ENCODE results near the gene NOC2L. TPM values are rescaled to one million over a fixed set of nuclear protein-coding genes. Genes with fewer than 3 reads are reported as not detected.
A peak's percentile ranks its signal among the peaks of the same experiment; 100 is the strongest.

NOC2L gene
- total and polyA plus RNA-seq, 2 donors from 2014 or later: 42.4 to 65.5 TPM

- H3K9ac ChIP-seq (ENCODE audit: low read length in 3 of 3): no peak overlapping the region
- H3K36me3 ChIP-seq (ENCODE audit: control insufficient read depth in 2 of 3, insufficient read depth in 3 of 3, low read length in 3 of 3): no peaks in the 10 kb centered on the region
- intact Hi-C loops (cut with DNase I): no loop called here
- H3K4me1 ChIP-seq (ENCODE audit: control insufficient read depth in 2 of 3, insufficient read depth in 2 of 3, low read depth in 1 of 3, low read length in 3 of 3): peaks cover 0 to 30% (median 0%) of the 10 kb centered on the region in 3 donors
- no peaks in the 10 kb centered on the region for H3K9me3 ChIP-seq (ENCODE audit: control insufficient read depth in 2 of 3, insufficient read depth in 1 of 3, low read length in 3 of 3)
- H3K27ac ChIP-seq (ENCODE audit: low read depth in 2 of 2, low read length in 2 of 2): no peak overlapping the region
- H3K4me3 ChIP-seq (ENCODE audit: low read length in 3 of 3): no peak overlapping the region
- DNase-seq: peak in 3 of 5 donors; percentile 56 to 75 (median 68)
- H3K27me3 ChIP-seq (ENCODE audit: control insufficient read depth, insufficient read depth, low read length): no peaks in the 10 kb centered on the region
- FAIRE-seq: no peak
- no peak for TF ChIP-seq CTCF (IDR thresholded peaks at IDR 0.05; ENCODE audit: borderline replicate concordance, extremely low read depth, insufficient read depth)
Measured at GRCh38 chr1:909861-910310, 49.2 kb downstream of the NOC2L start.

DNA sequence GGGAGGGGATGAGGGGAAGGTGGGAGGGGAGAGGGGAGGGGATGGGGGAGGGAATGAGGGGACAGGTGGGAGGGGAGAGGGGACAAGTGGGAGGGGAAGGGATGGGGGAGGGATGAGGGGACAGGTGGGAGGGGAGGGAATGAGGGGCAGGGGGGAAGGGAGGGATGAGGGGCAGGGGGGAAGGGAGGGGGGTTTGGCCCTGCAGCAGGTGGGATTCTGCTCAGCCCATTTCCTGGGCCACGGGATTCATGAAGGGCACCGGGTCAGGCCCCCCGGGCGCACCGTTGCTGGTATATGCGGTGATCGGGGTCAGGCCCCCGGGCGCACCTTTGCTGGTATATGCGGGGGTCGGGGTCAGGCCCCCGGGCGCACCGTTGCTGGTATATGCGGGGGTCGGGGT is 50.4 kb downstream of the NOC2L start:
- Histone ChIP-seq H3K9me3 (ENCODE audit: control insufficient read depth in 2 of 3, insufficient read depth in 1 of 3, low read length in 3 of 3) (no peaks in the 10 kb centered on the region), H3K36me3 (ENCODE audit: control insufficient read depth in 2 of 3, insufficient read depth in 3 of 3, low read length in 3 of 3) (no peaks in the 10 kb centered on the region), H3K27ac (ENCODE audit: low read depth in 2 of 2, low read length in 2 of 2) (no peak overlapping the region), H3K4me3 (ENCODE audit: low read length in 3 of 3) (no peak overlapping the region), H3K4me1 (ENCODE audit: control insufficient read depth in 2 of 3, insufficient read depth in 2 of 3, low read depth in 1 of 3, low read length in 3 of 3) (peaks cover 0 to 29% (median 0%) of the 10 kb centered on the region in 3 donors), H3K9ac (ENCODE audit: low read length in 3 of 3) (no peak overlapping the region), H3K27me3 (ENCODE audit: control insufficient read depth, insufficient read depth, low read length) (no peaks in the 10 kb centered on the region)
- intact Hi-C loops (cut with DNase I): no loop called here
- TF ChIP-seq CTCF (IDR thresholded peaks at IDR 0.05; ENCODE audit: borderline replicate concordance, extremely low read depth, insufficient read depth): no peak
- FAIRE-seq (no peak), DNase-seq (peak in 3 of 5 donors; percentile 20 to 65 (median 42))

GRCh38 chr1:907611-908451 is 51.2 kb downstream of the NOC2L start:
- Histone ChIP-seq H3K4me1 (ENCODE audit: control insufficient read depth in 2 of 3, insufficient read depth in 2 of 3, low read depth in 1 of 3, low read length in 3 of 3) (peaks cover 0 to 23% (median 0%) of the 10 kb centered on the region in 3 donors), H3K4me3 (ENCODE audit: low read length in 3 of 3) (no peak overlapping the region), H3K9ac (ENCODE audit: low read length in 3 of 3) (no peak overlapping the region), H3K27me3 (ENCODE audit: control insufficient read depth, insufficient read depth, low read length) (no peaks in the 10 kb centered on the region), H3K9me3 (ENCODE audit: control insufficient read depth in 2 of 3, insufficient read depth in 1 of 3, low read length in 3 of 3) (no peaks in the 10 kb centered on the region), H3K27ac (ENCODE audit: low read depth in 2 of 2, low read length in 2 of 2) (no peak overlapping the region), H3K36me3 (ENCODE audit: control insufficient read depth in 2 of 3, insufficient read depth in 3 of 3, low read length in 3 of 3) (no peaks in the 10 kb centered on the region)
- intact Hi-C loops (cut with DNase I): no loop called here
- no peak for TF ChIP-seq CTCF (IDR thresholded peaks at IDR 0.05; ENCODE audit: borderline replicate concordance, extremely low read depth, insufficient read depth)
- no peak for FAIRE-seq
- DNase-seq: peak in 4 of 5 donors; percentile 22 to 80 (median 50)
